ENCODE measurements around the gene CNTNAP2. TPM values are rescaled to one million over a fixed set of nuclear protein-coding genes. Genes with fewer than 3 reads are reported as not detected.

CNTNAP2 gene
- total and polyA plus RNA-seq, 7 experiments from 2014 or later = 0.02 to 0.48 (median 0.24) TPM; not detected in 2

DNA sequence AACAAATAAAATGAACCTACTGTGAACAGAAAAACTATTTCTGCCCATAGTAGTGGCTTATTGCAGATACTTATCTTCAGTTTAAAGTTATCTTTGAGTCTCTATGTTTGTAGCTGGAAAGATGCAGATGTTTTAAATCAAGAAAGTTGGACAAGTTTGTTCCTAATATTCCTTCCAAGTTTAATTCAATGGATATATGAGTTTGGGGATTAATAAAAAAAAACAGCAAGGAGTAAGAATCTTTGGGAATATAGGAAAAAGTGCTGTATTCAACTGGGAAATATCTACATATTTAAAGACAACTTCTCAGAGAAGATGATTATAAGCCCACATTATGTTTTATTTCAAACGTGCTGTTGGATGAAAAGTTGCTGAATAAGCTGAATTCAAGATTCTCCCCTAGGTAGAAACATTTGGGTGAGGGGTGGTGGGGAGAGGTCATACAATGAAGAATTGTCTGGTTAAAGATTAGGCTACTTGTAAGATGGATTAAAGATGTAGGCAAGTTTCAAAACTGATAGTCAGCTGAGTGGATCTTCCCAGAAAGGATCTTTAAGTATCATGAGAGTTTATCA, 1135.2 kb downstream of the CNTNAP2 start:
- POLR2A ChIA-PET = no interaction called here
- DNase-seq = no peak

DNA sequence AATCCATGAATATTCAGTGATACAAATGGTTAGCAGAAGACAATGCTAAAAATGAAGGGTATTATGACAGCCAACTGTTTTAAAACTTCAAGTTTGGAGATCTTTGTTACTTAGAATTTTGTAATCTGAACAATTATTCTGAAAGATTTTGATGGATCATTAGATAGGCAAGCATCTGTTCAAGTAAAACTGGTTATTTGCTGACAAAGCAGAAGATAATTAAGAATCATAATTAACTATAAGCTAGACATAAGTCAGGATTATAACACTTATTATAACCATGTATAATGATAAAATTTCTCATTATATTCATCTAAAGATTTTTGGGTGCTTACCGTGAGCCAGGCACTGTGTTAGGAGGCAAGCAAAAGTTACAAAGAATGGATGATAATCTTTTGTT, 1145.1 kb downstream of the CNTNAP2 start:
- no peak for DNase-seq
- Histone ChIP-seq H3K27ac (ENCODE audit: low read depth, low read length) (no peak overlapping the region), H3K4me1 (ENCODE audit: control insufficient read depth in 2 of 2, insufficient read depth in 2 of 2, low read length in 2 of 2) (no peaks in the 10 kb centered on the region), H3K36me3 (ENCODE audit: control insufficient read depth in 2 of 3, insufficient read depth in 3 of 3, low read length in 3 of 3) (no peaks in the 10 kb centered on the region), H3K4me3 (ENCODE audit: low read length) (no peak overlapping the region), H3K27me3 (ENCODE audit: control insufficient read depth in 2 of 2, insufficient read depth in 2 of 2, low read length in 2 of 2) (no peaks in the 10 kb centered on the region), H3K9me3 (ENCODE audit: control insufficient read depth in 2 of 3, low read length in 3 of 3) (no peaks in the 10 kb centered on the region)
- CTCF ChIA-PET = no interaction called here
- POLR2A ChIA-PET = no interaction called here
- Mint-ChIP-seq H3K27ac (no peak overlapping the region), H3K4me1 (no peaks in the 10 kb centered on the region), H3K9me3 (peaks cover 0 to 14% (median 4%) of the 10 kb centered on the region in 11 donors), H3K27me3 (no peaks in the 10 kb centered on the region), H3K36me3 (no peaks in the 10 kb centered on the region), H3K4me3 (no peak overlapping the region)
- ATAC-seq = no peak
- intact Hi-C loops (cut with micrococcal nuclease) = no loop called here

More for the DNA sequence above, 1135.2 kb downstream of the CNTNAP2 start:
- no peak overlapping the region for H3K27ac Mint-ChIP-seq
- no peak for ATAC-seq
- Histone ChIP-seq H3K4me3 (ENCODE audit: low read length) (no peak overlapping the region), H3K27ac (ENCODE audit: low read depth, low read length) (no peak overlapping the region), H3K36me3 (ENCODE audit: control insufficient read depth in 2 of 3, insufficient read depth in 3 of 3, low read length in 3 of 3) (no peaks in the 10 kb centered on the region), H3K9me3 (ENCODE audit: control insufficient read depth in 2 of 3, low read length in 3 of 3) (no peaks in the 10 kb centered on the region), H3K27me3 (ENCODE audit: control insufficient read depth in 2 of 2, insufficient read depth in 2 of 2, low read length in 2 of 2) (no peaks in the 10 kb centered on the region), H3K4me1 (ENCODE audit: control insufficient read depth in 2 of 2, insufficient read depth in 2 of 2, low read length in 2 of 2) (no peaks in the 10 kb centered on the region)
- H3K9me3 Mint-ChIP-seq = peaks cover 0 to 13% (median 4%) of the 10 kb centered on the region in 11 donors
- H3K27me3 Mint-ChIP-seq = no peaks in the 10 kb centered on the region
- no peaks in the 10 kb centered on the region for H3K4me1 Mint-ChIP-seq
- H3K36me3 Mint-ChIP-seq = no peaks in the 10 kb centered on the region
- CTCF ChIA-PET = no interaction called here
- H3K4me3 Mint-ChIP-seq = no peak overlapping the region
- intact Hi-C loops (cut with micrococcal nuclease) = no loop called here

DNA sequence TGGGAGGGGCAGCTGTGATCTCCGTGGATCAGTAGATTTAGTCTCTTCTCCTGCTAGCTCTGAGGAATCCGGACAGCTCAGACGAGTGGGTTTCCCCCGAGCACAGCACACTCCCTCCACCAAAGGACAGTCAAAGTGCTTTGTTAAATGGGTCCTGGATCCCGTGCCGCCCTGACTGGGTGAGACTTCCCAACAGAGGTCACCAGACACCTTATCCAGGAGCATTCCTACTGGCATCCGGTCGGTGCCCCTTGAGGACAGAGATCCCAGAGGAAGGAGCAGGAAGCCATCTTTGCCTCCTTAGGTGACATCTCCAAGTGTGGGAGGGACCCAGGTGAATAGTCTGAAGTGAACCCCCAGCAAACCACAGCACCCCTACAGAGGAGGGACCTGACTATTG, 1148.9 kb downstream of the CNTNAP2 start:
- H3K27me3 Mint-ChIP-seq = no peaks in the 10 kb centered on the region
- H3K9me3 ChIP-seq (ENCODE audit: control insufficient read depth in 2 of 3, low read length in 3 of 3) = no peaks in the 10 kb centered on the region
- peaks cover 0 to 17% (median 5%) of the 10 kb centered on the region in 11 donors for H3K9me3 Mint-ChIP-seq
- H3K27me3 ChIP-seq (ENCODE audit: control insufficient read depth in 2 of 2, insufficient read depth in 2 of 2, low read length in 2 of 2) = no peaks in the 10 kb centered on the region
- intact Hi-C loops (cut with micrococcal nuclease) = no loop called here
- H3K36me3 ChIP-seq (ENCODE audit: control insufficient read depth in 2 of 3, insufficient read depth in 3 of 3, low read length in 3 of 3) = no peaks in the 10 kb centered on the region
- H3K36me3 Mint-ChIP-seq = no peaks in the 10 kb centered on the region
- no peak overlapping the region for H3K27ac Mint-ChIP-seq
- no peaks in the 10 kb centered on the region for H3K4me1 Mint-ChIP-seq
- ChIA-PET CTCF (no interaction called here), POLR2A (no interaction called here)
- ATAC-seq (no peak), DNase-seq (no peak)
- no peaks in the 10 kb centered on the region for H3K4me1 ChIP-seq (ENCODE audit: control insufficient read depth in 2 of 2, insufficient read depth in 2 of 2, low read length in 2 of 2)
- H3K4me3 ChIP-seq (ENCODE audit: low read length) = no peak overlapping the region
- no peak overlapping the region for H3K27ac ChIP-seq (ENCODE audit: low read depth, low read length)
- H3K4me3 Mint-ChIP-seq = no peak overlapping the region

DNA sequence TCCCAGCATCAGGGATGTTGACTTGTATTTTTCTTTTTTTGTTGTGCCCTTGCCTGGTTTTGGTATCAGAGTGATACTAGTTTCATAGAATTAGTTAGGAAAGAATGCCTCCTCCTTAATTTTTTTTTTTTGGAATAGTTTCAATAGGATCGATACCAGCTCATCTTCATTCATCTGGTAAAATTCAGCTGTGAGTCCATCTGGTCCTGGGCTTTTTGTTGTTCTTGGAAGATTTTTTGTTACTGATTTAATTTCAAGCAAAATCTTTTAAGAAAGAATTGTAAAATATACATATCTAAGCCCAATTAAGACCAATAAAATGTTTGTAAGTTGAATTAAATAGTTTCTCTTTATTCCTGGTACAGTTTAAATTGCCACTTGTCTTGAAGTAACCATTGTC, 1159.5 kb downstream of the CNTNAP2 start:
- ChIA-PET POLR2A (no interaction called here), CTCF (no interaction called here)
- Mint-ChIP-seq H3K4me1 (no peaks in the 10 kb centered on the region), H3K4me3 (no peak overlapping the region), H3K9me3 (peaks cover 0 to 30% (median 6%) of the 10 kb centered on the region in 11 donors), H3K27ac (no peak overlapping the region), H3K36me3 (no peaks in the 10 kb centered on the region), H3K27me3 (no peaks in the 10 kb centered on the region)
- Histone ChIP-seq H3K27me3 (ENCODE audit: control insufficient read depth in 2 of 2, insufficient read depth in 2 of 2, low read length in 2 of 2) (no peaks in the 10 kb centered on the region), H3K36me3 (ENCODE audit: control insufficient read depth in 2 of 3, insufficient read depth in 3 of 3, low read length in 3 of 3) (no peaks in the 10 kb centered on the region), H3K4me3 (ENCODE audit: low read length) (no peak overlapping the region), H3K4me1 (ENCODE audit: control insufficient read depth in 2 of 2, insufficient read depth in 2 of 2, low read length in 2 of 2) (no peaks in the 10 kb centered on the region), H3K9me3 (ENCODE audit: control insufficient read depth in 2 of 3, low read length in 3 of 3) (no peaks in the 10 kb centered on the region), H3K27ac (ENCODE audit: low read depth, low read length) (no peak overlapping the region)
- ATAC-seq (no peak), DNase-seq (no peak)
- intact Hi-C loops (cut with micrococcal nuclease) = no loop called here

DNA sequence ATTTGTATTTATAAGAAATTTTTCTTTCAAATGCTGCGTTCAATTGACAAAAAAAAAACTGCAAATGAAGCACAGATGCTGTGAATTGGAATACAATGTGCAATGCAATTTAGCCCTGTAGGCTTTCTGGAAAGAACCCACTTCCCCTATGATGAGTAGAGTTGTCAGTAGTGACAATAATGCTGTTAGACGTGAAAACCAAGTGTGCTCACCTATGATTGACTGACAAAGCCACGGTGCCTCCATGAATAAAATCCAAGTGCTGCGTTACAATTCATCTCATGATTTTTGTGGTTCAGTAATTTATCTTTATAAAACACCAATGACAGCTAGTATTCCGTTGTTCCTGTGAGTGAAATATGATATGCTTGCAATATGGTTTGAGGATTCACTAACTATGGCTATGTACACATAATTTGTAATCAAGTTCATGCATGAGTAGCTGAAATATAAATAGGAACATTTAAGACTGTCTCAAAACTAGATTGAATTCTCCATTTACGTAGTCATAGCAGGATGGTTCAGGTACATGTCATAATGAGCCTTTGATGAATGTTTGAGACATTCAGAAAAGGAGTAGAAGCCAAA, 1160.3 kb downstream of the CNTNAP2 start:
- Mint-ChIP-seq H3K4me3 (no peak overlapping the region), H3K4me1 (no peaks in the 10 kb centered on the region), H3K27me3 (no peaks in the 10 kb centered on the region), H3K9me3 (peaks cover 0 to 26% (median 3%) of the 10 kb centered on the region in 11 donors), H3K27ac (no peak overlapping the region), H3K36me3 (no peaks in the 10 kb centered on the region)
- CTCF ChIA-PET = no interaction called here
- Histone ChIP-seq H3K4me1 (ENCODE audit: control insufficient read depth in 2 of 2, insufficient read depth in 2 of 2, low read length in 2 of 2) (no peaks in the 10 kb centered on the region), H3K27ac (ENCODE audit: low read depth, low read length) (no peak overlapping the region), H3K9me3 (ENCODE audit: control insufficient read depth in 2 of 3, low read length in 3 of 3) (no peaks in the 10 kb centered on the region), H3K36me3 (ENCODE audit: control insufficient read depth in 2 of 3, insufficient read depth in 3 of 3, low read length in 3 of 3) (no peaks in the 10 kb centered on the region), H3K27me3 (ENCODE audit: control insufficient read depth in 2 of 2, insufficient read depth in 2 of 2, low read length in 2 of 2) (no peaks in the 10 kb centered on the region), H3K4me3 (ENCODE audit: low read length) (no peak overlapping the region)
- DNase-seq (no peak), ATAC-seq (no peak)
- POLR2A ChIA-PET = no interaction called here
- intact Hi-C loops (cut with micrococcal nuclease) = no loop called here

DNA sequence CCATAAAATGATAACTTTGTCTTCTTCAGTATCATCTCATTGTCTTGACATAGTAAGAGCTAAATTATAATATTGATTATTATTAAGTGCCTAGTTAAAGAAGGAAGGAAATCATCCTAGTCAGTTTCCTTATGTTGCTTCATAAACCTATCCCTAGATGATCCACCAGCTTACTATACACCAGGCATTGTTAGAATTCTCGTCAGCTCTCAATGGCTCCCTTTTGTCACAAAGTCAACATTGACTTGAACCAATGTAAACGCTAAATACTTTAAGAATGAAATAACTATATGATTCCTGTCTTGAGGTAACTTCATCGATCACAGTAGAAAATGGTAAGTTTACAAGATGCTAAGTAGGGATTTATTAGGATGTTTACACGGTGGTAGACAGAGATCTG, 1162.9 kb downstream of the CNTNAP2 start:
- no peak overlapping the region for H3K27ac ChIP-seq (ENCODE audit: low read depth, low read length)
- Mint-ChIP-seq H3K27ac (no peak overlapping the region), H3K36me3 (no peaks in the 10 kb centered on the region), H3K9me3 (peaks cover 0 to 28% (median 2%) of the 10 kb centered on the region in 11 donors), H3K27me3 (no peaks in the 10 kb centered on the region), H3K4me1 (no peaks in the 10 kb centered on the region), H3K4me3 (no peak overlapping the region)
- ChIA-PET CTCF (no interaction called here), POLR2A (no interaction called here)
- no peak for DNase-seq
- H3K4me3 ChIP-seq (ENCODE audit: low read length) = no peak overlapping the region
- H3K4me1 ChIP-seq (ENCODE audit: control insufficient read depth in 2 of 2, insufficient read depth in 2 of 2, low read length in 2 of 2) = no peaks in the 10 kb centered on the region
- no peaks in the 10 kb centered on the region for H3K27me3 ChIP-seq (ENCODE audit: control insufficient read depth in 2 of 2, insufficient read depth in 2 of 2, low read length in 2 of 2)
- no peaks in the 10 kb centered on the region for H3K9me3 ChIP-seq (ENCODE audit: control insufficient read depth in 2 of 3, low read length in 3 of 3)
- H3K36me3 ChIP-seq (ENCODE audit: control insufficient read depth in 2 of 3, insufficient read depth in 3 of 3, low read length in 3 of 3) = no peaks in the 10 kb centered on the region
- intact Hi-C loops (cut with micrococcal nuclease) = no loop called here
- no peak for ATAC-seq

DNA sequence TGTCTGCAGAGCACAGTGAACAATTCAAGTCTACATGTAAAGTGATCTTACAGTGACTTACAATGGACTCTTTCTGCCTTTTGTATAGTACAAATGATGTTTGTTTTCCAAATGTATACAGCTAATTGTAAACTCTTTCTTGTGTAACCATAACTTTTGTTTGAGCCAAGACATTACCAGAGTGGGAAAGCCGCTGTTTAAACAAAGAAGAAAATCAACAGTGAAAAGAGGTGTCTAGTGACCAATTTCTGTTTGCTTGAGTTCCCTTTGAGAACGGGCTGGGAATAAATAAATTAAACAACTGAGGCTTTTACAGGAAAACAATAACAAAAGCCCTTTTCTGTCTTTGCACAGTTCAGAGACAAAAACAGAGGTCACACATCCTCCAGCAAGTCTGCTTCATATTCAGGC, 1163.4 kb downstream of the CNTNAP2 start:
- Mint-ChIP-seq H3K4me3 (no peak overlapping the region), H3K36me3 (no peaks in the 10 kb centered on the region), H3K27ac (no peak overlapping the region), H3K9me3 (peaks cover 0 to 23% (median 2%) of the 10 kb centered on the region in 11 donors), H3K27me3 (no peaks in the 10 kb centered on the region), H3K4me1 (no peaks in the 10 kb centered on the region)
- Histone ChIP-seq H3K27me3 (ENCODE audit: control insufficient read depth in 2 of 2, insufficient read depth in 2 of 2, low read length in 2 of 2) (no peaks in the 10 kb centered on the region), H3K27ac (ENCODE audit: low read depth, low read length) (no peak overlapping the region), H3K9me3 (ENCODE audit: control insufficient read depth in 2 of 3, low read length in 3 of 3) (no peaks in the 10 kb centered on the region), H3K4me1 (ENCODE audit: control insufficient read depth in 2 of 2, insufficient read depth in 2 of 2, low read length in 2 of 2) (no peaks in the 10 kb centered on the region), H3K36me3 (ENCODE audit: control insufficient read depth in 2 of 3, insufficient read depth in 3 of 3, low read length in 3 of 3) (no peaks in the 10 kb centered on the region), H3K4me3 (ENCODE audit: low read length) (no peak overlapping the region)
- intact Hi-C loops (cut with micrococcal nuclease) = no loop called here
- CTCF ChIA-PET = no interaction called here
- ATAC-seq (no peak), DNase-seq (no peak)
- POLR2A ChIA-PET = no interaction called here
